AG04449 (cell line): ENCODE measurements around the gene RPE65.

Experiments
- CTCF ChIA-PET: fragments of 350-600 bp; formaldehyde crosslinking; extraction: SDS; loops from one replicate; lab custom pipeline; 2021; ENCODE audit warnings: antibody characterized with exemption; lab: Yijun Ruan, JAX
- POLR2A ChIA-PET: fragments of 400-600, 350-600 bp; formaldehyde crosslinking; extraction: SDS; loops from one replicate; lab custom pipeline; 2020; ENCODE audit warnings: antibody characterized with exemption, inconsistent platforms; lab: Yijun Ruan, JAX
- DNase-seq: peaks from one replicate; pipeline ENCODE4 v3.0.0-alpha.2; 2010; ENCODE audit warnings: low read depth, low spot score
- H3K4me3 ChIP-seq: 2 replicates; pipeline ENCODE4 v1.5.1; 2011; ENCODE audit warnings: low read depth, mild to moderate bottlenecking, control low read depth, low read length
- TF ChIP-seq, protein P1 (sequence below): IDR thresholded peaks from one replicate; pipeline ENCODE4 v1.5.1; 2011; ENCODE audit warnings: mild to moderate bottlenecking, moderate library complexity, low read length, control low read depth, inconsistent platforms; ENCODE audit not compliant: insufficient read depth; ENCODE audit errors: missing control alignments

The RPE65 gene

DNA sequence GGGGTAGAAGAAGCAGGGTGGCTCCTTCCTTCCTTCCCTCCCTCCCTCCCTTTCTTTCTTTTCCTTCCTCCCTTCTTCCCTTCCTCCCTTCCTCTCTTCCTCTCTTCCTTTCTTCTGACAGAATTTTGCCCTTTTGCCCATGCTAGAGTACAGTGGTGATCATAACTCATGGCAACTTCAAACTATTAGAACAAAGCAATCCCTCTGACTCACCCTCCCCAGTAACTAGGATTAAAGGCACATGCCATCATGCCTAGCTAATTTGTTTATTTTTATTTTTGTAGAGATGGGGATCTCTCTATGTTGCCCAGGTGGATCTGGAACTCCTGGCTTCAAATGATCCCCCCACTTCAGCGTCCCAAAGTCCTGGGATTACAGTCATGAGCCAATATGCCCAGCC lies 10.0 kb upstream of the RPE65 start:
- TF ChIP-seq, protein P1, sequence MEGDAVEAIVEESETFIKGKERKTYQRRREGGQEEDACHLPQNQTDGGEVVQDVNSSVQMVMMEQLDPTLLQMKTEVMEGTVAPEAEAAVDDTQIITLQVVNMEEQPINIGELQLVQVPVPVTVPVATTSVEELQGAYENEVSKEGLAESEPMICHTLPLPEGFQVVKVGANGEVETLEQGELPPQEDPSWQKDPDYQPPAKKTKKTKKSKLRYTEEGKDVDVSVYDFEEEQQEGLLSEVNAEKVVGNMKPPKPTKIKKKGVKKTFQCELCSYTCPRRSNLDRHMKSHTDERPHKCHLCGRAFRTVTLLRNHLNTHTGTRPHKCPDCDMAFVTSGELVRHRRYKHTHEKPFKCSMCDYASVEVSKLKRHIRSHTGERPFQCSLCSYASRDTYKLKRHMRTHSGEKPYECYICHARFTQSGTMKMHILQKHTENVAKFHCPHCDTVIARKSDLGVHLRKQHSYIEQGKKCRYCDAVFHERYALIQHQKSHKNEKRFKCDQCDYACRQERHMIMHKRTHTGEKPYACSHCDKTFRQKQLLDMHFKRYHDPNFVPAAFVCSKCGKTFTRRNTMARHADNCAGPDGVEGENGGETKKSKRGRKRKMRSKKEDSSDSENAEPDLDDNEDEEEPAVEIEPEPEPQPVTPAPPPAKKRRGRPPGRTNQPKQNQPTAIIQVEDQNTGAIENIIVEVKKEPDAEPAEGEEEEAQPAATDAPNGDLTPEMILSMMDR = no peak
- CTCF ChIA-PET = no interaction called here
- no peak overlapping the region for H3K4me3 ChIP-seq
- POLR2A ChIA-PET = no interaction called here
- no peak for DNase-seq

DNA sequence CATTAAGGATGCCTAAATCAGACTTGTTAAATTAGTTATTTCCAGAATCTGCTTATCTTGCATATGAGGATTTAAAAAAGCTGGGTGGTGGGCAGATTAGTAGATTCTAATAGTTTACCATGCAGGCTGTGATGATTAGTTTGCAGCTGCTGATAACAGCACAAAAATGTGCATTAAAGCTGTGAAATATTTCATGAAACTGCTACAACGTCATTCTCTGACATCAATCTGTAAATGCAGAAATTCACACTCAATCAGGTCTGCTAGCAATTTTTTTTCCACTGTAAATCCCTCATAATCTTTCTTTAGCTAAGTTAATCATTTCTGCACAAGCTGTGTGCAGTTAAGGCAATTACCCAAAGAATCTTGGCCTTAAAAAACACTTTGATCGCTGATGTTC lies 9.3 kb upstream of the RPE65 start:
- no peak for DNase-seq
- CTCF ChIA-PET = interaction anchor here (1.3 to 4.2 kb wide), 3 partner anchors 11 to 16 kb away, joined by 4 to 16 read pairs (median 5); no protein-coding TSS in a partner anchor
- TF ChIP-seq, protein P1 = no peak
- POLR2A ChIA-PET = no interaction called here
- no peak overlapping the region for H3K4me3 ChIP-seq

DNA sequence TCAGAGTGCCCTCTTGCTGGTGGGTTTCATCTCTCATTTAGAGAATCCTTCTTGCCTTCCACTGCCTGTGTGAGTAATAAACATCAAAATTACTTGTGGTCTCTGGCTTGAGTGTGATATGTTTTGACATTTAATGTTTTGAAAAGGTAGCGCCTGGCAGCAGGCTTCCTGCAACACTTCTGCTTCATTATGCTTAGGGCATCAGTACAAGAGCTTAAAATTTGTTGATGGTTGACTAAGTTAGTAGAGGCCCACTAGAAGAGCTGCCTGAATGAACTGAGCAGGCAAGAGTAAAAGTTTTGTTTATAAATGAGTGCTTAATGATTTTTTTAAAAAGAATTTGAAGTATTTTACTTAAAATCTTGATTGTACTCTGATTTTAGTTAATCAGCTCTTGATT lies 6.4 kb upstream of the RPE65 start:
- ChIA-PET CTCF (interaction anchor here (1.0 to 4.2 kb wide), 4 partner anchors 10 to 339 kb away, joined by 3 to 16 read pairs (median 4); no protein-coding TSS in a partner anchor), POLR2A (no interaction called here)
- TF ChIP-seq, protein P1 = no peak
- H3K4me3 ChIP-seq = no peak overlapping the region
- DNase-seq = no peak

DNA sequence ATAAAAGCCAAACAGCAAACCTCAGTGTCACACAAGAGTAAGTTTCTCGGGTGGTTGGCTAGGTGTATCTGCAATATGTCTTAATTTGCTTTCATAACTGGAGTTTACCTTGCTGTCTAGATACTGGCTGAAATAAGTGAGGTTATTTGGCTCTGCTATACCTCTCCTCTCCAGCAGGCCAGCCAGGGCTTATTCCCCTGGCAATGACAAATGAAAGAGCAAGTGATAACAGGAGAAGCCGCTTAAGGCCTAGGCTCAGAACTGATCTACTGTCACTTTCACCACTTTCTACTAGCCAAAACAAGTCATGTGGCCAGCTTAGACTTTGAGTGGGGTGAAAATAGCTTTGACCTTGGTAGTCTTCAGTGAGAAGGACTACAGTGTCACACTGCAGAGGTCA lies 4.8 kb upstream of the RPE65 start:
- no peak overlapping the region for H3K4me3 ChIP-seq
- ChIA-PET CTCF (interaction anchor here (2.1 to 2.2 kb wide), 2 partner anchors 10 to 16 kb away, joined by 8 to 9 read pairs; no protein-coding TSS in a partner anchor), POLR2A (no interaction called here)
- TF ChIP-seq, protein P1 = no peak
- no peak for DNase-seq

DNA sequence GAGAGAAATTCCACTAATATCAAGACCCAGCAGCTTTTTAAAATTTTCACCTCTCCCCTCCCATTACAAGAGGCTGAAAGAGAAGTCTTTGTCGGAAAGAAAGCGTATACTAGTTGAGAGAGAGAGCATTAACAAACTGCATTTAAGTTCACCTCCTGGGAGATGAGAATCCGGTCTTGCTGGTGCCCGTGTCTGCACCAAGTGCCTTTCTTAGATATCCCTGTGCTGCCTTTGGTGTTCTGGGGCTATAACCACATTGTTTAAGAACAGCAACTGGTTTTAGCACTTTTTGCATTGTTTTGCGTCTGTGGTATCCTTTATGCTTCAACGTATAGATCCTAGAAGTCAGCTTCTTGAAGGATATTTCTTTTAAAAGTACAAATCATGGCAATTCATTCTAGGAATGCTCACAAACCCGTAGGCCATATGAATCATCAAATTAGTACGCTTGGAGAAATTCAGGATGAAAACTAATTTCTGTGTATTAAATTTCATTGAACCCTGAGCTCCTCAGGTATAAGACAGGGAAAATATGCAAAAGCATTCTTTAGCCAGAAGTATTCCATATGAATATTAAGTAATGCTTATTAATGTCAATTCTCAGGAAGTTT lies 3.4 kb upstream of the RPE65 start:
- TF ChIP-seq, protein P1 = no peak
- no peak overlapping the region for H3K4me3 ChIP-seq
- DNase-seq = no peak
- ChIA-PET POLR2A (no interaction called here), CTCF (interaction anchor here (0.7 to 2.2 kb wide), 8 partner anchors 9 to 333 kb away, joined by 3 to 9 read pairs (median 4); no protein-coding TSS in a partner anchor)

DNA sequence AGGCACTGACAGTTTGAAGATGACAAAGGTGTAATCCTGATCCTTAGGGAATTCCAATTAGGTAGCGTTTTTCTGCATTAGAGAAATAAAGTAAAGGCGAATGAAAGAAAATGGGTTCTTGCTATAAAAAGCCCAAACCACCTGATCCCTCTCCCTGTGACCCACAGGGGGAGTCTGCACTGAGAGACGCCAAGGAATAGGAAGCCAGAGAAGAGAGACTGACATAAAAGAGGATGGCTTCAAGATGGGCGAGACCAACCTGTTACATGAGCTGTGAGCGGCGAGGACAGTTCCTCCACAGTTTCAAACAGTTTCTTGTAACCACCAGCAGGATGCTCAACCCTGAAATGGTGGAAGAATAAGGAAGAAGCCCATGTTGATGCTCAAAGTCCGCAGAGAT lies 1.4 kb downstream of the RPE65 start:
- H3K4me3 ChIP-seq = no peak overlapping the region
- ChIA-PET CTCF (interaction anchor here (1.0 to 1.4 kb wide), 3 partner anchors 328 to 335 kb away, joined by 3 to 4 read pairs (median 3); no protein-coding TSS in a partner anchor), POLR2A (no interaction called here)
- TF ChIP-seq, protein P1 = no peak
- no peak for DNase-seq
